WERI-Rb-1 (cell line): ENCODE results near the gene PI4KB.

Source experiments
- DNase-seq: peaks from one replicate; pipeline ENCODE4 v3.0.0-alpha.2; 2020
- H3K27ac ChIP-seq: fragments of 250-450 bp; sonication (Bioruptor Pico); 2 replicates; pipeline ENCODE4 v1.5.1; 2020; ENCODE audit warnings: mild to moderate bottlenecking, moderate library complexity
- H3K27me3 ChIP-seq: fragments of 250-450 bp; sonication (Bioruptor Pico); 2 replicates; pipeline ENCODE4 v1.5.1; 2021; ENCODE audit warnings: mild to moderate bottlenecking, low read depth, moderate library complexity; ENCODE audit not compliant: insufficient read depth, severe bottlenecking
- H3K36me3 ChIP-seq: fragments of 250-450 bp; sonication (Bioruptor Pico); 2 replicates; pipeline ENCODE4 v1.5.1; 2020; ENCODE audit warnings: mild to moderate bottlenecking, moderate library complexity
- H3K4me3 ChIP-seq: 2 replicates; pipeline ENCODE4 v1.5.1; 2011; ENCODE audit warnings: low read depth, mild to moderate bottlenecking, control low read depth, low read length
- H3K9me3 ChIP-seq: fragments of 250-450 bp; sonication (Bioruptor Pico); 2 replicates; pipeline ENCODE4 v1.5.1; 2021; ENCODE audit warnings: mild to moderate bottlenecking, moderate library complexity; ENCODE audit not compliant: severe bottlenecking
- CTCF ChIP-seq: IDR thresholded peaks from 2 replicates; pipeline ENCODE4 v1.5.1; 2011; ENCODE audit warnings: low read depth, mild to moderate bottlenecking, control low read depth, inconsistent platforms, low read length

The PI4KB gene

GRCh38 chr1:151292207-151293030 is 34.8 kb downstream of the PI4KB start:
- Histone ChIP-seq H3K27me3 (no peaks in the 10 kb centered on the region), H3K36me3 (peaks cover 96% of the 10 kb centered on the region), H3K9me3 (no peaks in the 10 kb centered on the region), H3K27ac (peak overlapping the region; percentile 3), H3K4me3 (no peak overlapping the region)
- DNase-seq, result peak; percentile 47
- TF ChIP-seq CTCF, result peak; percentile 57

GRCh38 chr1:151290709-151291303 is 36.4 kb downstream of the PI4KB start:
- DNase-seq, result no peak
- TF ChIP-seq CTCF, result no peak
- peak overlapping the region; percentile 19; the same call in 1 of the 2 replicates for H3K27ac ChIP-seq
- H3K4me3 ChIP-seq, result no peak overlapping the region
- no peaks in the 10 kb centered on the region for H3K9me3 ChIP-seq
- peaks cover 97% of the 10 kb centered on the region for H3K36me3 ChIP-seq
- H3K27me3 ChIP-seq, result no peaks in the 10 kb centered on the region

- Histone ChIP-seq H3K27ac (peak overlapping the region; percentile 19; the same call in 1 of the 2 replicates), H3K36me3 (peaks cover 97% of the 10 kb centered on the region), H3K9me3 (no peaks in the 10 kb centered on the region), H3K4me3 (no peak overlapping the region), H3K27me3 (no peaks in the 10 kb centered on the region)
- no peak for TF ChIP-seq CTCF
- peak; percentile 36 for DNase-seq
These were observed 37.1 kb downstream of the PI4KB start for GRCh38 chr1:151289991-151290708.

GRCh38 chr1:151289080-151289935 is 37.9 kb downstream of the PI4KB start:
- H3K27me3 ChIP-seq, result no peaks in the 10 kb centered on the region
- no peak for TF ChIP-seq CTCF
- H3K4me3 ChIP-seq, result no peak overlapping the region
- peak overlapping the region; percentile 9; the same call in 1 of the 2 replicates for H3K27ac ChIP-seq
- peaks cover 95% of the 10 kb centered on the region for H3K36me3 ChIP-seq
- DNase-seq, result no peak
- no peaks in the 10 kb centered on the region for H3K9me3 ChIP-seq

GRCh38 chr1:151288502-151288901 is 38.7 kb downstream of the PI4KB start:
- H3K9me3 ChIP-seq, result no peaks in the 10 kb centered on the region
- no peak overlapping the region for H3K4me3 ChIP-seq
- no peak for TF ChIP-seq CTCF
- H3K27me3 ChIP-seq, result no peaks in the 10 kb centered on the region
- peak overlapping the region; percentile 9 for H3K27ac ChIP-seq
- no peak for DNase-seq
- H3K36me3 ChIP-seq, result peaks cover 88% of the 10 kb centered on the region
